GM23338 (cell line): ENCODE data around the gene GRID1. TPM values are rescaled to one million over a fixed set of nuclear protein-coding genes. Genes with fewer than 3 reads are reported as not detected.

Experiments used
- ATAC-seq: fragments of 200-7000 bp; cut with Tn5 transposase; 3 replicates; pipeline ENCODE4 v1.9.1; 2020
- DNase-seq: peaks from one replicate; pipeline ENCODE4 v3.0.0-alpha.2; 2015; ENCODE audit warnings: low spot score
- H2AFZ ChIP-seq: fragments of 200-600 bp; sonication (generic); 2 replicates; pipeline ENCODE4 v1.8.0; 2016; ENCODE audit warnings: antibody characterized with exemption, mild to moderate bottlenecking, moderate library complexity
- H3F3A ChIP-seq: fragments of 200-600 bp; sonication (generic); replicated peaks from 2 replicates; pipeline ENCODE4 v1.8.0; 2017; ENCODE audit warnings: antibody characterized with exemption, mixed run types, low read depth
- H3K27ac ChIP-seq: fragments of 200-600 bp; sonication (generic); 2 replicates; pipeline ENCODE4 v1.6.1; 2016; ENCODE audit warnings: low read depth
- H3K27me3 ChIP-seq: fragments of 200-600 bp; sonication (generic); 2 replicates; pipeline ENCODE4 v1.8.0; 2016; ENCODE audit warnings: mild to moderate bottlenecking, mixed run types, moderate library complexity; ENCODE audit not compliant: insufficient read depth
- H3K36me3 ChIP-seq: fragments of 200-600 bp; sonication (generic); 2 replicates; pipeline ENCODE4 v1.8.0; 2016; ENCODE audit warnings: mild to moderate bottlenecking; ENCODE audit not compliant: insufficient read depth
- H3K4me1 ChIP-seq: fragments of 200-600 bp; sonication (generic); 2 replicates; pipeline ENCODE4 v1.8.0; 2016; ENCODE audit warnings: mild to moderate bottlenecking, moderate library complexity; ENCODE audit not compliant: insufficient read depth
- H3K4me2 ChIP-seq: fragments of 200-600 bp; sonication (generic); 2 replicates; pipeline ENCODE4 v1.7.1; 2017; ENCODE audit warnings: mixed run types
- H3K4me3 ChIP-seq: fragments of 200-600 bp; sonication (generic); 2 replicates; pipeline ENCODE4 v1.6.1; 2016; ENCODE audit warnings: mixed run types
- H3K79me2 ChIP-seq: fragments of 200-600 bp; sonication (generic); replicated peaks from 2 replicates; pipeline ENCODE4 v1.8.0; 2017; ENCODE audit warnings: mild to moderate bottlenecking; ENCODE audit not compliant: insufficient read depth
- H3K9me2 ChIP-seq: fragments of 200-600 bp; sonication (generic); 2 replicates; pipeline ENCODE4 v1.8.0; 2017; ENCODE audit not compliant: insufficient read depth
- H4K20me1 ChIP-seq: fragments of 200-600 bp; sonication (generic); replicated peaks from 2 replicates; pipeline ENCODE4 v1.8.0; 2017; ENCODE audit warnings: mild to moderate bottlenecking; ENCODE audit not compliant: insufficient read depth
- H3K27ac Mint-ChIP-seq: 2 replicates; pipeline ENCODE4 v1.8.0; 2020; ENCODE audit warnings: inconsistent platforms, mild to moderate bottlenecking, moderate library complexity, mixed read lengths
- H3K27me3 Mint-ChIP-seq: 3 replicates; pipeline ENCODE4 v1.8.0; 2022; ENCODE audit warnings: low read depth, mild to moderate bottlenecking, moderate library complexity, mixed read lengths, inconsistent platforms; ENCODE audit not compliant: insufficient read depth, poor library complexity
- H3K36me3 Mint-ChIP-seq: 3 replicates; pipeline ENCODE4 v1.8.0; 2021; ENCODE audit warnings: low read depth, mild to moderate bottlenecking, inconsistent platforms, moderate library complexity, mixed read lengths
- H3K4me1 Mint-ChIP-seq: 3 replicates; pipeline ENCODE4 v1.8.0; 2020; ENCODE audit warnings: mild to moderate bottlenecking, inconsistent platforms, mixed read lengths
- H3K4me3 Mint-ChIP-seq: 3 replicates; pipeline ENCODE4 v1.8.0; 2021; ENCODE audit warnings: moderate library complexity, mild to moderate bottlenecking, inconsistent platforms, mixed read lengths
- H3K9me3 Mint-ChIP-seq: 3 replicates; pipeline ENCODE4 v1.8.0; 2020; ENCODE audit warnings: moderate library complexity, mild to moderate bottlenecking, inconsistent platforms, mixed read lengths
- CREB1 ChIP-seq: fragments of 250-450 bp; sonication (Bioruptor Pico); IDR thresholded peaks from 2 replicates; pipeline ENCODE4 v1.5.0; 2020; ENCODE audit warnings: low read depth, mild to moderate bottlenecking, moderate library complexity
- CTCF ChIP-seq, 2 experiments: fragments of 200-600 bp in 1 of 2; sonication (generic) in 1 of 2; conservative IDR thresholded peaks; 2 replicates each; pipeline versions ENCODE4 v1.5.1 to v1.6.1; 2016 to 2017; ENCODE audit warnings: antibody characterized with exemption in 2 of 2, low read depth in 2 of 2, mild to moderate bottlenecking in 2 of 2, moderate library complexity in 1 of 2
- ETS1 ChIP-seq: IDR thresholded peaks from 2 replicates; pipeline ENCODE4 v1.6.1; 2016; ENCODE audit warnings: antibody characterized with exemption
- EZH2phosphoT487 ChIP-seq: fragments of 200-600 bp; sonication (generic); IDR thresholded peaks from one replicate; pipeline ENCODE4 v1.8.1; 2018; ENCODE audit warnings: antibody characterized with exemption; ENCODE audit not compliant: unreplicated experiment
- JUNB ChIP-seq: IDR thresholded peaks from one replicate; pipeline ENCODE4 v1.6.1; 2016; ENCODE audit warnings: antibody characterized with exemption; ENCODE audit not compliant: unreplicated experiment
- REST ChIP-seq: IDR thresholded peaks from one replicate; pipeline ENCODE4 v1.6.1; 2018; ENCODE audit warnings: antibody characterized with exemption; ENCODE audit not compliant: unreplicated experiment
- ZNF462 ChIP-seq: fragments of 250-450 bp; sonication (Bioruptor Pico); IDR thresholded peaks from 2 replicates; pipeline ENCODE4 v1.5.0; 2020; ENCODE audit warnings: mild to moderate bottlenecking, moderate library complexity
- polyA plus RNA-seq: library from polyadenylated mRNA; unstranded; fragments of >200 nt; fragmentation: Nextera tagmentation; extraction: Ambion mirVana; gene quantifications from 2 replicates; pipeline ENCODE4 v1.2.1, GENCODE V29; 2016
- total RNA-seq: library from RNA; depleted of rRNA; stranded (reverse); fragments of >200 nt; shearing (Covaris generic); gene quantifications from 2 replicates; pipeline ENCODE4 v1.2.3, GENCODE V29; 2014

Gene GRID1
- total and polyA plus RNA-seq, 2 experiments from 2014 or later, result 0.14 to 0.15 TPM

GRCh38 chr10:85979598-85979997 is 387.0 kb downstream of the GRID1 start:
- ATAC-seq, result no peak
- Mint-ChIP-seq H3K4me1 (peaks cover 5% of the 10 kb centered on the region; the same call in 1 of the 3 replicates), H3K4me3 (no peak overlapping the region; the same call in 2 of the 3 replicates), H3K36me3 (no peaks in the 10 kb centered on the region; the same call in 2 of the 3 replicates), H3K9me3 (peaks cover 82% of the 10 kb centered on the region), H3K27me3 (peaks cover 2% of the 10 kb centered on the region), H3K27ac (no peak overlapping the region)
- DNase-seq, result no peak
- H3K4me2 ChIP-seq, result no peak overlapping the region
- H3K79me2 ChIP-seq, result no peaks in the 10 kb centered on the region
- H4K20me1 ChIP-seq, result no peaks in the 10 kb centered on the region
- H3K9me2 ChIP-seq, result no peaks in the 10 kb centered on the region
- H3K27ac ChIP-seq, result no peak overlapping the region
- no peaks in the 10 kb centered on the region for H3K36me3 ChIP-seq
- H3K27me3 ChIP-seq, result no peaks in the 10 kb centered on the region
- TF ChIP-seq ETS1 (no peak), CTCF (conservative IDR thresholded peaks at IDR 0.05; ENCODE audit: low read depth in 2 of 2) (no peak), EZH2phosphoT487 (no peak), REST (no peak)
- no peak overlapping the region for H2AFZ ChIP-seq
- no peaks in the 10 kb centered on the region for H3K4me1 ChIP-seq
- no peak overlapping the region for H3K4me3 ChIP-seq
- no peaks in the 10 kb centered on the region for H3F3A ChIP-seq

DNA sequence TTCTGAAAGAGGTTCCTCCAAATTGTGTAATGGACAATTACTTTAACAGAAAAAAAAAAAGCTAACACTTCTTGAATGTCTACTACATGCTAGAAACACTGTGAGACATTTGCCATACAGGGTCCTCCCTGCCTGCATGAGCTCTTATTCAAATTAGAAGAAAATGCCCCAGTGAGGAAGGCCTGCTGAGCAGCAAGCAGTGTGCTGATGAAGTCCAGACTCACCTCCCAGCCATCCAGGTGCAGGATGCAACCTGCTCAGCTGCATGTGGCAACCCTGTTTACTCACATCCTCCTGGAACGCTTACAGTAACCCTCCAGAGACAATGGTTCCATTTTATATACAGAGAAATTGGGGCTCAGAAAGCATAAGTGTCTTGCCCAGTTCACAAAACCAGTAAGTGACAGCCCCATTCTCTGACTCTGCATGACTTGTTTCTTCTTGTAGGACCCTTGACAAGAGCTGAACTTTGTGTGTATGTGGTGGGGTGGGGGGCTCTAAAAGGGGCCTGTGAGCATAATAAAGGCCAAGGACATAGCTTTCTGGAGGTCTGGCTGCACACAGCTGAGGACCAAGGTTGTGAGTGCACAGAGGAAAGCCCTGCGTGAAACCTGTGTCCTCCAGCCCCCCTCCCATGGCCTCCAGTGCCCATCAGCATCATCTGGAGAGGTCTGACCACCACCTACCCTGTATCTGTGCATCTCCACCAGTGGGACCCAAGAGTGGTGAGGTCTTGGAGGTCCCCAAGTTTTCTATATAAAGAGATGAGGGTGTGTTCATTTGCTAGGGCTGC is 387.8 kb downstream of the GRID1 start:
- Mint-ChIP-seq H3K36me3 (no peaks in the 10 kb centered on the region; the same call in 2 of the 3 replicates), H3K4me3 (no peak overlapping the region), H3K27me3 (peaks cover 2% of the 10 kb centered on the region), H3K27ac (no peak overlapping the region), H3K4me1 (peaks cover 5% of the 10 kb centered on the region; the same call in 1 of the 3 replicates), H3K9me3 (peaks cover 80% of the 10 kb centered on the region)
- Histone ChIP-seq H3K4me3 (no peak overlapping the region), H4K20me1 (no peaks in the 10 kb centered on the region), H3K27ac (no peak overlapping the region), H3K36me3 (no peaks in the 10 kb centered on the region), H3K27me3 (no peaks in the 10 kb centered on the region), H3K4me2 (no peak overlapping the region), H3K9me2 (no peaks in the 10 kb centered on the region), H3K79me2 (no peaks in the 10 kb centered on the region), H3F3A (no peaks in the 10 kb centered on the region), H2AFZ (no peak overlapping the region), H3K4me1 (no peaks in the 10 kb centered on the region)
- DNase-seq, result no peak
- no peak for ATAC-seq
- TF ChIP-seq CREB1 (CRISPR knock-in tag), result no peak
- no peak for TF ChIP-seq ZNF462
- TF ChIP-seq JUNB, result no peak
